Caco-2 (cell line): ENCODE data around the gene ZSCAN20. TPM values are rescaled to one million over a fixed set of nuclear protein-coding genes. Genes with fewer than 3 reads are reported as not detected.

Experiments
- BruUV-seq: library from RNA; stranded (reverse); fragments of 400-500 nt; replicated peaks from 2 replicates; lab custom pipeline; 2021; lab: Mats Ljungman, UMichigan
- CTCF ChIA-PET: fragments of 300-600 bp; sonication (Branson Sonifier 250); formaldehyde crosslinking; loops from one replicate; lab custom pipeline; 2022; ENCODE audit warnings: antibody characterized with exemption; lab: Charles Lee
- POLR2A ChIA-PET: fragments of 300-600 bp; sonication (Branson Sonifier 250); formaldehyde crosslinking; loops from one replicate; lab custom pipeline; 2022; ENCODE audit warnings: antibody characterized with exemption; lab: Charles Lee
- DNase-seq, 2 experiments: peaks; one replicate each; pipeline versions ENCODE4 v3.0.0 to v3.0.0-alpha.2; 2020 to 2022
- H3K27me3 ChIP-seq: replicated peaks from 2 replicates; pipeline ENCODE4 v1.6.0; 2011; ENCODE audit warnings: low read length; ENCODE audit not compliant: control insufficient read depth, insufficient read depth
- H3K36me3 ChIP-seq: 2 replicates; pipeline ENCODE4 v1.5.1; 2011; ENCODE audit warnings: low read length; ENCODE audit not compliant: control insufficient read depth, insufficient read depth
- H3K4me1 ChIP-seq: fragments of 250-450 bp; sonication (Bioruptor Pico); 2 replicates; pipeline ENCODE4 v1.5.1; 2020; ENCODE audit warnings: mild to moderate bottlenecking
- H3K4me3 ChIP-seq: 2 replicates; pipeline ENCODE4 v1.5.1; 2011; ENCODE audit warnings: low read depth, mild to moderate bottlenecking, control low read depth, low read length
- H3K9me3 ChIP-seq: fragments of 250-450 bp; sonication (Bioruptor Pico); 2 replicates; pipeline ENCODE4 v1.5.1; 2020; ENCODE audit warnings: mild to moderate bottlenecking, moderate library complexity
- H3K27ac Mint-ChIP-seq: one replicate; pipeline ENCODE4 v1.8.0; 2022; ENCODE audit warnings: mixed read lengths; ENCODE audit not compliant: unreplicated experiment
- H3K27me3 Mint-ChIP-seq: one replicate; pipeline ENCODE4 v1.8.0; 2022; ENCODE audit warnings: mixed read lengths; ENCODE audit not compliant: insufficient read depth, unreplicated experiment
- H3K36me3 Mint-ChIP-seq: one replicate; pipeline ENCODE4 v1.8.0; 2022; ENCODE audit warnings: mild to moderate bottlenecking, mixed read lengths; ENCODE audit not compliant: insufficient read depth, unreplicated experiment
- H3K4me1 Mint-ChIP-seq: one replicate; pipeline ENCODE4 v1.8.0; 2022; ENCODE audit warnings: low read depth, mixed read lengths; ENCODE audit not compliant: unreplicated experiment
- H3K4me3 Mint-ChIP-seq: one replicate; pipeline ENCODE4 v1.8.0; 2022; ENCODE audit warnings: mild to moderate bottlenecking, moderate library complexity, mixed read lengths; ENCODE audit not compliant: unreplicated experiment
- H3K9me3 Mint-ChIP-seq: one replicate; pipeline ENCODE4 v1.8.0; 2022; ENCODE audit warnings: mixed read lengths; ENCODE audit not compliant: unreplicated experiment
- CTCF ChIP-seq, 2 experiments: fragments of 200-600 bp in 1 of 2; IDR thresholded peaks; 1 replicate in 1 of 2; 2 replicates in 1 of 2; pipeline versions ENCODE4 v1.5.1 to v1.8.0; 2011 to 2022; ENCODE audit warnings: antibody characterized with exemption in 1 of 2, control low read depth in 1 of 2, inconsistent platforms in 1 of 2, low read depth in 1 of 2, low read length in 1 of 2, mild to moderate bottlenecking in 1 of 2, moderate library complexity in 1 of 2; ENCODE audit not compliant: insufficient read depth in 1 of 2, severe bottlenecking in 1 of 2, unreplicated experiment in 1 of 2
- intact Hi-C: fragments of 100-400 bp; cut with micrococcal nuclease; formaldehyde crosslinking; loops from one replicate; pipeline ENCODE4 v1.10.0; 2022; ENCODE audit not compliant: unreplicated experiment
- total RNA-seq: library from RNA; stranded (reverse); gene quantifications from 2 replicates; pipeline ENCODE4 v1.2.3, GENCODE V29; 2022

Gene ZSCAN20
- total RNA-seq, 1 experiment from 2014 or later: 3.0 TPM

GRCh38 chr1:33482412-33482811 lies 10.0 kb downstream of the ZSCAN20 start:
- ChIA-PET POLR2A (interaction anchor here (0.5 kb wide), 1 partner anchor 130 kb away, joined by 4 read pairs; no protein-coding TSS in a partner anchor), CTCF (interaction anchor here (1.0 kb wide), 1 partner anchor 11 kb away, joined by 3 read pairs; no protein-coding TSS in a partner anchor)
- no peak overlapping the region for H3K4me3 Mint-ChIP-seq
- no TSS peak for BruUV-seq
- H3K36me3 Mint-ChIP-seq: no peaks in the 10 kb centered on the region
- Histone ChIP-seq H3K4me1 (no peaks in the 10 kb centered on the region), H3K36me3 (no peaks in the 10 kb centered on the region), H3K4me3 (no peak overlapping the region), H3K27me3 (no peaks in the 10 kb centered on the region), H3K9me3 (no peaks in the 10 kb centered on the region)
- no peak for DNase-seq
- no peaks in the 10 kb centered on the region for H3K27me3 Mint-ChIP-seq
- H3K4me1 Mint-ChIP-seq: no peaks in the 10 kb centered on the region
- no peak for TF ChIP-seq CTCF (IDR thresholded peaks at IDR 0.05; ENCODE audit: insufficient read depth in 1 of 2, low read depth in 1 of 2, low read length in 1 of 2, severe bottlenecking in 1 of 2, unreplicated experiment in 1 of 2)
- no peaks in the 10 kb centered on the region for H3K9me3 Mint-ChIP-seq
- intact Hi-C loops: no loop called here
- H3K27ac Mint-ChIP-seq: no peak overlapping the region

DNA sequence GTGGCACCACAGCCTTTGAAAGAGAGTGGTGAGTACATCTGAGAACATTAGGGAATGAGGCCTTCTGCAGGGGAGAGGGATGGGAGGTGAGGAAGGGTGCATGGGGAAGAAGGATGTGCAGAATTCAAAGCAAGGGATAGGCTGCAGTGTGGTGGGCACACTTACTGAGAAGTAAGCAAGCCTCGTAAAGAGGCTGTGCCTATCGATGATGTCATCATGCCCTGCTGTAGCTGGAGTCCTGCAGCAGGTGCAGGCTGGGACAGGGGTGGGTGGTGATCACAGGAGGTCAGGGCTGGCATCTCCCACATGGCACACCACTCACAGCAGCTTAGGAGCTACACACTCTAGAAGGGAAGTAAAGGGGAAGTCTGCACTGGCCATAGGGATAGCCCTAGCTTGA lies 16.2 kb downstream of the ZSCAN20 start:
- Histone ChIP-seq H3K27me3 (no peaks in the 10 kb centered on the region), H3K9me3 (no peaks in the 10 kb centered on the region), H3K4me3 (no peak overlapping the region), H3K36me3 (no peaks in the 10 kb centered on the region), H3K4me1 (no peaks in the 10 kb centered on the region)
- Mint-ChIP-seq H3K36me3 (peaks cover under 1% of the 10 kb centered on the region), H3K4me3 (no peak overlapping the region), H3K4me1 (no peaks in the 10 kb centered on the region), H3K9me3 (peaks cover 2% of the 10 kb centered on the region), H3K27me3 (no peaks in the 10 kb centered on the region), H3K27ac (no peak overlapping the region)
- no peak for TF ChIP-seq CTCF (IDR thresholded peaks at IDR 0.05; ENCODE audit: insufficient read depth in 1 of 2, low read depth in 1 of 2, low read length in 1 of 2, severe bottlenecking in 1 of 2, unreplicated experiment in 1 of 2)
- intact Hi-C loops: no loop called here
- DNase-seq: no peak
- ChIA-PET CTCF (no interaction called here), POLR2A (no interaction called here)
- no TSS peak for BruUV-seq

GRCh38 chr1:33494929-33495328 lies 22.5 kb downstream of the ZSCAN20 start:
- Mint-ChIP-seq H3K27ac (no peak overlapping the region), H3K4me1 (no peaks in the 10 kb centered on the region), H3K9me3 (peaks cover 30% of the 10 kb centered on the region), H3K36me3 (peaks cover 13% of the 10 kb centered on the region), H3K4me3 (no peak overlapping the region), H3K27me3 (no peaks in the 10 kb centered on the region)
- H3K4me3 ChIP-seq: no peak overlapping the region
- no TSS peak for BruUV-seq
- H3K27me3 ChIP-seq: no peaks in the 10 kb centered on the region
- intact Hi-C loops: no loop called here
- DNase-seq: no peak
- peaks cover 6% of the 10 kb centered on the region; the same call in 1 of the 2 replicates for H3K9me3 ChIP-seq
- ChIA-PET POLR2A (no interaction called here), CTCF (no interaction called here)
- no peaks in the 10 kb centered on the region for H3K4me1 ChIP-seq
- TF ChIP-seq CTCF (IDR thresholded peaks at IDR 0.05; ENCODE audit: insufficient read depth in 1 of 2, low read depth in 1 of 2, low read length in 1 of 2, severe bottlenecking in 1 of 2, unreplicated experiment in 1 of 2): no peak
- H3K36me3 ChIP-seq: no peaks in the 10 kb centered on the region
